ENCODE data around the gene CXCR5. TPM values are rescaled to one million over a fixed set of nuclear protein-coding genes. Genes with fewer than 3 reads are reported as not detected.

Gene CXCR5
- total and polyA plus RNA-seq, 2 of the 4 experiments (the other 2 are of a cell fraction) = not detected

DNA sequence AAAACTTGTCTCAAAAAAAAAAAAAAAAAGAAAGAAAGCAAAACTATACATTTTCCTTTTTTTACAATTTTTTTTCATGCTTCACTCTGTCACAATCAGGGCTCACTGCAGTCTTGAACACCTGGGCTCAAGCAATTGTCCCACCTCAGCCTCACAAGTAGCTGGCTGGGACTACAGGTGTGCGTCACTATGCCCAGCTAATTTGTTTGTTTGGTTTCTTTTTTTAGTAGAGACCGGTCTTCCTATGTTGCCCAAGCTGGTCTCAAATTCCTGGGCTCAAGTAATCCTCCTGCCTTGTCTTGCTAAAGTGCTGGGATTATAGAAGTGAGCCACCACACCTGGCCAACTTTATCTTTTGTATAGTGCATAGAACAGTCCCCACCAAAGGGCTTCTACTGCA lies 15.0 kb upstream of the CXCR5 start:
- CTCF ChIA-PET = no interaction called here
- Histone ChIP-seq H3K79me1 (ENCODE audit: low read depth in 1 of 2, low read length in 2 of 2) (no peaks in the 10 kb centered on the region), H3K4me2 (ENCODE audit: low read depth, low read length) (no peak overlapping the region), H3K18ac (ENCODE audit: low read depth, low read length) (no peak overlapping the region), H4K5ac (ENCODE audit: low read depth, low read length) (no peak overlapping the region), H3K4me1 (ENCODE audit: control insufficient read depth, insufficient read depth, low read length) (peaks cover 12% of the 10 kb centered on the region; the same call in 1 of the 2 replicates), H2AFZ (replicated peaks; ENCODE audit: low read length, poor library complexity) (no peak overlapping the region), H2BK120ac (ENCODE audit: low read depth, low read length) (no peak overlapping the region), H3K36me3 (ENCODE audit: control insufficient read depth, insufficient read depth, low read length) (no peaks in the 10 kb centered on the region), H3K23ac (ENCODE audit: low read depth, low read length) (no peak overlapping the region), H3K9me1 (ENCODE audit: insufficient read depth, low read length) (peaks cover 3% of the 10 kb centered on the region; the same call in 1 of the 2 replicates), H2AK9ac (replicated peaks; ENCODE audit: low read depth, low read length, poor library complexity) (no peak overlapping the region), H4K20me1 (ENCODE audit: insufficient read depth, low read length) (no peaks in the 10 kb centered on the region), H3K4ac (ENCODE audit: low read depth, low read length) (no peak overlapping the region), H2AK5ac (ENCODE audit: low read depth, low read length) (no peak overlapping the region), H3K27ac (ENCODE audit: insufficient read depth, low read length) (no peak overlapping the region), H3K9me3 (ENCODE audit: control insufficient read depth, insufficient read depth, low read length) (no peaks in the 10 kb centered on the region), H3K4me3 (ENCODE audit: insufficient read depth, low read depth, low read length) (no peak overlapping the region), H2BK20ac (ENCODE audit: low read depth, low read length) (no peak overlapping the region), H2BK15ac (ENCODE audit: low read depth, low read length) (no peak overlapping the region), H2BK5ac (ENCODE audit: low read depth, low read length, poor library complexity, severe bottlenecking) (no peak overlapping the region), H3K27me3 (ENCODE audit: control insufficient read depth, insufficient read depth, low read length) (peaks cover 7% of the 10 kb centered on the region), H4K8ac (ENCODE audit: low read depth in 2 of 2, low read length in 2 of 2) (no peak overlapping the region), H3K9ac (ENCODE audit: low read depth, low read length) (no peak overlapping the region), H4K91ac (ENCODE audit: insufficient read depth, low read depth, low read length) (no peak overlapping the region), H3K14ac (replicated peaks; ENCODE audit: low read depth, low read length) (no peak overlapping the region), H3K56ac (ENCODE audit: extremely low read depth, insufficient read depth, low read length) (no peak overlapping the region)
- no peak for ATAC-seq (ENCODE audit: low read depth)
- POLR2A ChIA-PET (ENCODE audit: unreplicated experiment) = interaction anchor here (0.6 kb wide), 1 partner anchor 40 kb away, joined by 3 read pairs; no protein-coding TSS in a partner anchor
- intact Hi-C loops (cut with micrococcal nuclease) (loop anchor here (5.0 kb wide), 1 partner anchor 66 kb away; no protein-coding TSS in a partner anchor), in situ Hi-C loops (cut with MboI; ENCODE audit: low sequenced_read_pairs) (no loop called here), dilution Hi-C loops (cut with HindIII; ENCODE audit: low sequenced_read_pairs, unreplicated experiment) (no loop called here)
- TF ChIP-seq, protein P1, sequence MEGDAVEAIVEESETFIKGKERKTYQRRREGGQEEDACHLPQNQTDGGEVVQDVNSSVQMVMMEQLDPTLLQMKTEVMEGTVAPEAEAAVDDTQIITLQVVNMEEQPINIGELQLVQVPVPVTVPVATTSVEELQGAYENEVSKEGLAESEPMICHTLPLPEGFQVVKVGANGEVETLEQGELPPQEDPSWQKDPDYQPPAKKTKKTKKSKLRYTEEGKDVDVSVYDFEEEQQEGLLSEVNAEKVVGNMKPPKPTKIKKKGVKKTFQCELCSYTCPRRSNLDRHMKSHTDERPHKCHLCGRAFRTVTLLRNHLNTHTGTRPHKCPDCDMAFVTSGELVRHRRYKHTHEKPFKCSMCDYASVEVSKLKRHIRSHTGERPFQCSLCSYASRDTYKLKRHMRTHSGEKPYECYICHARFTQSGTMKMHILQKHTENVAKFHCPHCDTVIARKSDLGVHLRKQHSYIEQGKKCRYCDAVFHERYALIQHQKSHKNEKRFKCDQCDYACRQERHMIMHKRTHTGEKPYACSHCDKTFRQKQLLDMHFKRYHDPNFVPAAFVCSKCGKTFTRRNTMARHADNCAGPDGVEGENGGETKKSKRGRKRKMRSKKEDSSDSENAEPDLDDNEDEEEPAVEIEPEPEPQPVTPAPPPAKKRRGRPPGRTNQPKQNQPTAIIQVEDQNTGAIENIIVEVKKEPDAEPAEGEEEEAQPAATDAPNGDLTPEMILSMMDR (conservative IDR thresholded peaks at IDR 0.05; ENCODE audit: low read depth, low read length) = no peak
- TF ChIP-seq SMC3 (IDR thresholded peaks at IDR 0.05; ENCODE audit: low read depth, low read length) (no peak), FOS (IDR thresholded peaks at IDR 0.05; ENCODE audit: low read depth, low read length) (no peak), MXI1 (IDR thresholded peaks at IDR 0.05; ENCODE audit: borderline replicate concordance, low read depth, low read length) (no peak)
- WGBS, 2 experiments (ENCODE audit: extremely low coverage in 2 of 2, insufficient read length in 1 of 2) = no CpG with 5 or more reads among the region's 2 CpGs
- BruUV-seq (replicated peaks) = no TSS peak
- no peak for DNase-seq
